ENCODE measurements around the gene LPP.

The LPP gene

DNA sequence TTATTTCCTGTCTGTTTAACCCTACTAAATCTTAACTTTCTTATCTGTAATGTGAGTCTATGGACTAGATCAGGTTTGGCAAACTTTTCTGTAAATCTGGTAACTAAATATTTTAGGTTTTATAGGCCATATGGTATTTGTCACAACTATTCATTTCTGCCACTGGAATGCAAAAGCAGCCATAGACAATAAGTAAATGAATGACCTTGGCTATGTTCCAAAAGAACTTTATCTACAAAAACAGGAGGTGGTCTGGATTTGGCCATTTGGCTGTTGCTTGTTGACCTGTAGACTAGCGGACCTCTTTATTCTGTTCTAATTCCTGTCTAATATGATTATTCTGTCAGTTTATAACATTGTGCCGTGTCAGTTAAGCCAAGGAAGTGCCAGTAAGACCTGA, 314.2 kb downstream of the LPP start:
- H3K4me3 ChIP-seq (ENCODE audit: insufficient read depth, low read length, poor library complexity, severe bottlenecking), result no peak overlapping the region
- TF ChIP-seq, protein P1, sequence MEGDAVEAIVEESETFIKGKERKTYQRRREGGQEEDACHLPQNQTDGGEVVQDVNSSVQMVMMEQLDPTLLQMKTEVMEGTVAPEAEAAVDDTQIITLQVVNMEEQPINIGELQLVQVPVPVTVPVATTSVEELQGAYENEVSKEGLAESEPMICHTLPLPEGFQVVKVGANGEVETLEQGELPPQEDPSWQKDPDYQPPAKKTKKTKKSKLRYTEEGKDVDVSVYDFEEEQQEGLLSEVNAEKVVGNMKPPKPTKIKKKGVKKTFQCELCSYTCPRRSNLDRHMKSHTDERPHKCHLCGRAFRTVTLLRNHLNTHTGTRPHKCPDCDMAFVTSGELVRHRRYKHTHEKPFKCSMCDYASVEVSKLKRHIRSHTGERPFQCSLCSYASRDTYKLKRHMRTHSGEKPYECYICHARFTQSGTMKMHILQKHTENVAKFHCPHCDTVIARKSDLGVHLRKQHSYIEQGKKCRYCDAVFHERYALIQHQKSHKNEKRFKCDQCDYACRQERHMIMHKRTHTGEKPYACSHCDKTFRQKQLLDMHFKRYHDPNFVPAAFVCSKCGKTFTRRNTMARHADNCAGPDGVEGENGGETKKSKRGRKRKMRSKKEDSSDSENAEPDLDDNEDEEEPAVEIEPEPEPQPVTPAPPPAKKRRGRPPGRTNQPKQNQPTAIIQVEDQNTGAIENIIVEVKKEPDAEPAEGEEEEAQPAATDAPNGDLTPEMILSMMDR (IDR thresholded peaks at IDR 0.05; ENCODE audit: insufficient read depth, low read length, poor library complexity, severe bottlenecking), result no peak
- TF ChIP-seq EZH2phosphoT487 (conservative IDR thresholded peaks at IDR 0.05; ENCODE audit: low read length), result no peak
- H3K27ac ChIP-seq (ENCODE audit: low read depth, low read length), result no peak overlapping the region
- no peaks in the 10 kb centered on the region for H4K20me1 ChIP-seq (ENCODE audit: low read depth, low read length)
- H3K27me3 ChIP-seq (ENCODE audit: low read length), result no peaks in the 10 kb centered on the region
- H3K9ac ChIP-seq (ENCODE audit: low read length), result no peak overlapping the region
- no peaks in the 10 kb centered on the region for H3K9me2 ChIP-seq (replicated peaks; ENCODE audit: insufficient read depth, low read length)
- H3F3A ChIP-seq (ENCODE audit: insufficient read depth), result no peaks in the 10 kb centered on the region
- H3K9me3 ChIP-seq (ENCODE audit: insufficient read depth, low read length), result no peaks in the 10 kb centered on the region
- H3K4me2 ChIP-seq (ENCODE audit: low read depth, low read length, poor library complexity, severe bottlenecking), result no peak overlapping the region
- no peaks in the 10 kb centered on the region for H3K79me2 ChIP-seq (ENCODE audit: insufficient read depth, low read length)
- no peaks in the 10 kb centered on the region for H3K36me3 ChIP-seq (ENCODE audit: low read length)
- H2AFZ ChIP-seq (ENCODE audit: low read depth, low read length, severe bottlenecking), result no peak overlapping the region

GRCh38 chr3:188468662-188469061, 314.7 kb downstream of the LPP start:
- no peaks in the 10 kb centered on the region for H3F3A ChIP-seq (ENCODE audit: insufficient read depth)
- TF ChIP-seq, protein P1 (IDR thresholded peaks at IDR 0.05; ENCODE audit: insufficient read depth, low read length, poor library complexity, severe bottlenecking), result no peak
- TF ChIP-seq EZH2phosphoT487 (conservative IDR thresholded peaks at IDR 0.05; ENCODE audit: low read length), result no peak
- H3K4me3 ChIP-seq (ENCODE audit: insufficient read depth, low read length, poor library complexity, severe bottlenecking), result no peak overlapping the region
- H3K27me3 ChIP-seq (ENCODE audit: low read length), result no peaks in the 10 kb centered on the region
- no peak overlapping the region for H3K4me2 ChIP-seq (ENCODE audit: low read depth, low read length, poor library complexity, severe bottlenecking)
- no peaks in the 10 kb centered on the region for H4K20me1 ChIP-seq (ENCODE audit: low read depth, low read length)
- H3K79me2 ChIP-seq (ENCODE audit: insufficient read depth, low read length), result no peaks in the 10 kb centered on the region
- H2AFZ ChIP-seq (ENCODE audit: low read depth, low read length, severe bottlenecking), result no peak overlapping the region
- no peak overlapping the region for H3K27ac ChIP-seq (ENCODE audit: low read depth, low read length)
- no peaks in the 10 kb centered on the region for H3K9me2 ChIP-seq (replicated peaks; ENCODE audit: insufficient read depth, low read length)
- H3K9ac ChIP-seq (ENCODE audit: low read length), result no peak overlapping the region
- no peaks in the 10 kb centered on the region for H3K9me3 ChIP-seq (ENCODE audit: insufficient read depth, low read length)
- H3K36me3 ChIP-seq (ENCODE audit: low read length), result no peaks in the 10 kb centered on the region

- no peaks in the 10 kb centered on the region for H4K20me1 ChIP-seq (ENCODE audit: low read depth, low read length)
- no peak overlapping the region for H3K27ac ChIP-seq (ENCODE audit: low read depth, low read length)
- TF ChIP-seq EZH2phosphoT487 (conservative IDR thresholded peaks at IDR 0.05; ENCODE audit: low read length), result no peak
- TF ChIP-seq, protein P1 (IDR thresholded peaks at IDR 0.05; ENCODE audit: insufficient read depth, low read length, poor library complexity, severe bottlenecking), result no peak
- H3K9ac ChIP-seq (ENCODE audit: low read length), result no peak overlapping the region
- H3K9me3 ChIP-seq (ENCODE audit: insufficient read depth, low read length), result no peaks in the 10 kb centered on the region
- H3F3A ChIP-seq (ENCODE audit: insufficient read depth), result no peaks in the 10 kb centered on the region
- H3K4me2 ChIP-seq (ENCODE audit: low read depth, low read length, poor library complexity, severe bottlenecking), result no peak overlapping the region
- H2AFZ ChIP-seq (ENCODE audit: low read depth, low read length, severe bottlenecking), result no peak overlapping the region
- H3K36me3 ChIP-seq (ENCODE audit: low read length), result no peaks in the 10 kb centered on the region
- H3K79me2 ChIP-seq (ENCODE audit: insufficient read depth, low read length), result no peaks in the 10 kb centered on the region
- no peaks in the 10 kb centered on the region for H3K27me3 ChIP-seq (ENCODE audit: low read length)
- no peaks in the 10 kb centered on the region for H3K9me2 ChIP-seq (replicated peaks; ENCODE audit: insufficient read depth, low read length)
- H3K4me3 ChIP-seq (ENCODE audit: insufficient read depth, low read length, poor library complexity, severe bottlenecking), result no peak overlapping the region
These were observed 315.4 kb downstream of the LPP start for GRCh38 chr3:188469228-188469885.

All from SU-DHL-6 (cell line).